SK-N-SH treated with all-trans-retinoic acid at 6 μM for 48 hours (cell line): ENCODE results near the gene ANKRD34A.

Experiments
- ATAC-seq: fragments of 200-7000 bp; cut with Tn5 transposase; 3 replicates; pipeline ENCODE4 v1.9.1; 2020; ENCODE audit warnings: mild to moderate bottlenecking, moderate library complexity
- ARNTL ChIP-seq: fragments of 450-650 bp; formaldehyde crosslinking; IDR thresholded peaks from 2 replicates; pipeline ENCODE4 v1.5.0; 2020; ENCODE audit warnings: low read depth, mild to moderate bottlenecking, moderate library complexity, borderline replicate concordance
- BACH2 ChIP-seq: fragments of 250-450 bp; sonication (Bioruptor Pico); IDR thresholded peaks from 2 replicates; pipeline ENCODE4 v1.9.0; 2021; ENCODE audit warnings: mild to moderate bottlenecking, borderline replicate concordance
- CSRNP3 ChIP-seq: fragments of 250-450 bp; sonication (Bioruptor Pico); IDR thresholded peaks from 2 replicates; pipeline ENCODE4 v1.5.1; 2021; ENCODE audit warnings: mild to moderate bottlenecking, moderate library complexity
- ESRRG ChIP-seq: fragments of 250-450 bp; sonication (Bioruptor Pico); IDR thresholded peaks from 2 replicates; pipeline ENCODE4 v1.6.1; 2021; ENCODE audit warnings: mild to moderate bottlenecking
- GLIS3 ChIP-seq: fragments of 250-450 bp; sonication (Bioruptor Pico); IDR thresholded peaks from 2 replicates; pipeline ENCODE4 v1.5.0; 2020; ENCODE audit warnings: mild to moderate bottlenecking, moderate library complexity
- OSR1 ChIP-seq: fragments of 250-450 bp; sonication (Bioruptor Pico); IDR thresholded peaks from 2 replicates; pipeline ENCODE4 v1.8.0; 2022; ENCODE audit warnings: moderate library complexity, mild to moderate bottlenecking, inconsistent platforms
- POU6F1 ChIP-seq: fragments of 250-450 bp; sonication (Bioruptor Pico); IDR thresholded peaks from 2 replicates; pipeline ENCODE4 v1.8.0; 2021; ENCODE audit warnings: low read depth, mild to moderate bottlenecking, moderate library complexity, borderline replicate concordance
- SNAI2 ChIP-seq: fragments of 250-450 bp; sonication (Bioruptor Pico); IDR thresholded peaks from 2 replicates; pipeline ENCODE4 v1.5.0; 2020; ENCODE audit warnings: mild to moderate bottlenecking, moderate library complexity
- TOX ChIP-seq: fragments of 250-450 bp; sonication (Bioruptor Pico); IDR thresholded peaks from 2 replicates; pipeline ENCODE4 v1.8.0; 2021; ENCODE audit warnings: mild to moderate bottlenecking, moderate library complexity, borderline replicate concordance
- TSHZ2 ChIP-seq: fragments of 250-450 bp; sonication (Bioruptor Pico); IDR thresholded peaks from 2 replicates; pipeline ENCODE4 v1.5.0; 2020; ENCODE audit warnings: mild to moderate bottlenecking, moderate library complexity
- ZC3H10 ChIP-seq: fragments of 250-450 bp; sonication (Bioruptor Pico); IDR thresholded peaks from 2 replicates; pipeline ENCODE4 v1.5.1; 2021; ENCODE audit warnings: mild to moderate bottlenecking, moderate library complexity
- ZFP3 ChIP-seq: fragments of 250-450 bp; sonication (Bioruptor Pico); IDR thresholded peaks from 2 replicates; pipeline ENCODE4 v1.5.0; 2020; ENCODE audit warnings: mild to moderate bottlenecking, moderate library complexity
- ZFP30 ChIP-seq: fragments of 450-650 bp; formaldehyde crosslinking; IDR thresholded peaks from 2 replicates; pipeline ENCODE4 v1.5.0; 2022; ENCODE audit warnings: mild to moderate bottlenecking, moderate library complexity
- ZNF565 ChIP-seq: fragments of 450-650 bp; formaldehyde crosslinking; conservative IDR thresholded peaks from 2 replicates; pipeline ENCODE4 v1.5.0; 2020; ENCODE audit warnings: low read depth, mild to moderate bottlenecking, moderate library complexity
- ZNF70 ChIP-seq: fragments of 450-650 bp; formaldehyde crosslinking; IDR thresholded peaks from 2 replicates; pipeline ENCODE4 v1.5.0; 2020; ENCODE audit warnings: mild to moderate bottlenecking, moderate library complexity
- ZNF8 ChIP-seq: fragments of 450-650 bp; formaldehyde crosslinking; IDR thresholded peaks from 2 replicates; pipeline ENCODE4 v1.5.0; 2020; ENCODE audit warnings: mild to moderate bottlenecking, moderate library complexity
- TF ChIP-seq, protein P1 (sequence below): fragments of 250-450 bp; sonication (Bioruptor Pico); IDR thresholded peaks from 2 replicates; pipeline ENCODE4 v1.8.0; 2020; ENCODE audit warnings: mild to moderate bottlenecking, moderate library complexity, borderline replicate concordance

ANKRD34A gene

DNA sequence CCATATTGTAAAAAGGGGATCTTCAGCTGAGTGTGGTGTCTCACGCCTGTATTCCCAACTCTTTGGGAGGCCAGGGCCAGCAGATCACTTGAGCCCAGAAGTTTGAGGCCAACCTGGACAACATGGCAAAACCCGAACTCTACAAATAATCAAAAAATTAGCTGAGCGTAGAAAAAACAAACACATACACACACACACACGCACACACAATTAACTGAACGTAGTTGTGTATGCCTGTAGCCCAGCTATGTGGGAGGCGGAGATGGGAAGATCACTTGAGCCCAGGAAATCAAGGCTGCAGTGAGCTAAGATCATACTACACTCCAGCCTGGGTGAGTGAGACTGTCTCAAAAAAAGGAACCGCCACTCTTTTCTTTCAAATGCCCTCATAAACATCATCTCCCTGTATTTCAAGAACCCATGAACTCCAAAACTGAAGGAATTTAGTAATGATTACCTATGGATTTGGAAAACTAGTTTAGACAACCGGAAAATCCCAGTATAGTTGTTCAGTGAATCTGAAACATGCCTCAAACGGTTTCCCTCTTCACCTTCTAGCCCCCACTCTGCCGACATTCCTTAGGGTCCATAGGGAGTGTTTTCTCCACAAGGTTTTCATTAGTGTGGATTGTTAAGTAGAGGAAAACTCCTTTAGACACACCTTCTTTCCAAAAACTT is 27.5 kb upstream of the ANKRD34A start:
- TF ChIP-seq ZNF8, result no peak
- no peak for TF ChIP-seq POU6F1 (CRISPR knock-in tag)
- TF ChIP-seq GLIS3 (CRISPR knock-in tag), result no peak
- TF ChIP-seq TSHZ2, result no peak
- TF ChIP-seq SNAI2, result no peak
- TF ChIP-seq ZNF70 (CRISPR knock-in tag), result no peak
- TF ChIP-seq, protein P1, sequence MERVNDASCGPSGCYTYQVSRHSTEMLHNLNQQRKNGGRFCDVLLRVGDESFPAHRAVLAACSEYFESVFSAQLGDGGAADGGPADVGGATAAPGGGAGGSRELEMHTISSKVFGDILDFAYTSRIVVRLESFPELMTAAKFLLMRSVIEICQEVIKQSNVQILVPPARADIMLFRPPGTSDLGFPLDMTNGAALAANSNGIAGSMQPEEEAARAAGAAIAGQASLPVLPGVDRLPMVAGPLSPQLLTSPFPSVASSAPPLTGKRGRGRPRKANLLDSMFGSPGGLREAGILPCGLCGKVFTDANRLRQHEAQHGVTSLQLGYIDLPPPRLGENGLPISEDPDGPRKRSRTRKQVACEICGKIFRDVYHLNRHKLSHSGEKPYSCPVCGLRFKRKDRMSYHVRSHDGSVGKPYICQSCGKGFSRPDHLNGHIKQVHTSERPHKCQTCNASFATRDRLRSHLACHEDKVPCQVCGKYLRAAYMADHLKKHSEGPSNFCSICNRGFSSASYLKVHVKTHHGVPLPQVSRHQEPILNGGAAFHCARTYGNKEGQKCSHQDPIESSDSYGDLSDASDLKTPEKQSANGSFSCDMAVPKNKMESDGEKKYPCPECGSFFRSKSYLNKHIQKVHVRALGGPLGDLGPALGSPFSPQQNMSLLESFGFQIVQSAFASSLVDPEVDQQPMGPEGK (CRISPR knock-in tag), result no peak
- TF ChIP-seq TOX (CRISPR knock-in tag), result no peak
- TF ChIP-seq ESRRG (CRISPR knock-in tag), result no peak
- TF ChIP-seq ZC3H10 (CRISPR knock-in tag), result no peak
- no peak for TF ChIP-seq CSRNP3 (CRISPR knock-in tag)
- TF ChIP-seq ZFP30 (CRISPR knock-in tag), result no peak
- TF ChIP-seq ZNF565 (CRISPR knock-in tag), result no peak
- no peak for TF ChIP-seq BACH2 (CRISPR knock-in tag)
- no peak for TF ChIP-seq OSR1 (CRISPR knock-in tag)
- no peak for TF ChIP-seq ZFP3 (CRISPR knock-in tag)
- ATAC-seq, result no peak

- no peak for ATAC-seq
- TF ChIP-seq ESRRG (CRISPR knock-in tag) (no peak), ARNTL (no peak), ZNF70 (CRISPR knock-in tag) (no peak), GLIS3 (CRISPR knock-in tag) (no peak), POU6F1 (CRISPR knock-in tag) (no peak), BACH2 (CRISPR knock-in tag) (no peak)
- TF ChIP-seq, protein P1 (CRISPR knock-in tag), result no peak
- TF ChIP-seq, all 23 proteins: peak for 0
Measured at GRCh38 chr1:145990249-145990855, 26.0 kb upstream of the ANKRD34A start.
